MM.1S (cell line): Measurements from ENCODE around the gene B4GALT6.

Experiments
- EZH2 ChIP-seq: fragments of 300-600 bp; sonication (generic); optimal IDR thresholded peaks from 2 replicates; pipeline ENCODE3; 2017; ENCODE audit warnings: low read depth, mild to moderate bottlenecking, antibody characterized with exemption, low read length, mixed read lengths
- EZH2phosphoT487 ChIP-seq: fragments of 300-600 bp; sonication (generic); IDR thresholded peaks from 2 replicates; pipeline ENCODE4 v1.6.1; 2018; ENCODE audit warnings: antibody characterized with exemption, low read length
- TF ChIP-seq, protein P1 (sequence below): fragments of 300-600 bp; sonication (generic); IDR thresholded peaks from 2 replicates; pipeline ENCODE4 v1.5.1; 2016; ENCODE audit warnings: antibody characterized with exemption, low read length, mixed read lengths

DNA sequence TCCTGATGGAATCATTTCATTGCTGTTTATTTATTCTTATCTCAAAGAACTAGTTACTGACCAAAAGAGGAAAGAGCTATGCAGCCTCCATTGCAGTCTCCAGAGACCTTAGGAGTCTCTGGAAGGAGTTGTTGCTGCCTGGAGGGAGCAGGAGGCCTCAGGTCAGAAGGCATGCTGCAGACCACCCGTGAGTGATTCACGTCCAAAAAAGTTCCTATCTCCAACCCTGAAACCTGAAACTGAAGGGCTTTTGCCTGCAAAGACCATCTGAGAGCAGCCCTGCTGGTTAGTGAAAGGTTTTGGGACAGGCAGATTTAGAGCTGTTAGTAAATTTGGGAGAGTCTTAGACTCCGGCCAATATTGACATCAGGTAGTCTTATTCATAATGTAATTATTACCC is 47.2 kb upstream of the B4GALT6 start:
- TF ChIP-seq, protein P1, sequence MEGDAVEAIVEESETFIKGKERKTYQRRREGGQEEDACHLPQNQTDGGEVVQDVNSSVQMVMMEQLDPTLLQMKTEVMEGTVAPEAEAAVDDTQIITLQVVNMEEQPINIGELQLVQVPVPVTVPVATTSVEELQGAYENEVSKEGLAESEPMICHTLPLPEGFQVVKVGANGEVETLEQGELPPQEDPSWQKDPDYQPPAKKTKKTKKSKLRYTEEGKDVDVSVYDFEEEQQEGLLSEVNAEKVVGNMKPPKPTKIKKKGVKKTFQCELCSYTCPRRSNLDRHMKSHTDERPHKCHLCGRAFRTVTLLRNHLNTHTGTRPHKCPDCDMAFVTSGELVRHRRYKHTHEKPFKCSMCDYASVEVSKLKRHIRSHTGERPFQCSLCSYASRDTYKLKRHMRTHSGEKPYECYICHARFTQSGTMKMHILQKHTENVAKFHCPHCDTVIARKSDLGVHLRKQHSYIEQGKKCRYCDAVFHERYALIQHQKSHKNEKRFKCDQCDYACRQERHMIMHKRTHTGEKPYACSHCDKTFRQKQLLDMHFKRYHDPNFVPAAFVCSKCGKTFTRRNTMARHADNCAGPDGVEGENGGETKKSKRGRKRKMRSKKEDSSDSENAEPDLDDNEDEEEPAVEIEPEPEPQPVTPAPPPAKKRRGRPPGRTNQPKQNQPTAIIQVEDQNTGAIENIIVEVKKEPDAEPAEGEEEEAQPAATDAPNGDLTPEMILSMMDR, result no peak
- TF ChIP-seq EZH2phosphoT487 (no peak), EZH2 (no peak)
